Measurements from ENCODE around the gene ZDHHC7.
"Not testable (repeated sequence)": the region's sequence is repeated elsewhere in the genome, so short reads cannot be mapped to it uniquely, and the experiment has no call there.

ZDHHC7 gene

GRCh38 chr16:85010931-85011845, at the start of gene ZDHHC7:
Gene ZDHHC7 (minus strand): TSS chr16:85011535. CDS start chr16:84990618, 20,917 bp downstream.
- peak; percentile 42 for DNase-seq (ENCODE audit: low read depth)

- DNase-seq (ENCODE audit: low read depth): no peak
These were observed 47.6 kb upstream of the ZDHHC7 start for GRCh38 chr16:85058909-85059308.

- no peak for DNase-seq (ENCODE audit: low read depth)
These were observed 46.6 kb upstream of the ZDHHC7 start for GRCh38 chr16:85057948-85058347.

GRCh38 chr16:85057212-85057889, 46.0 kb upstream of the ZDHHC7 start:
- DNase-seq (ENCODE audit: low read depth): no peak

GRCh38 chr16:85056211-85056748, 44.9 kb upstream of the ZDHHC7 start:
- DNase-seq (ENCODE audit: low read depth): no peak

GRCh38 chr16:85055493-85056210, 44.3 kb upstream of the ZDHHC7 start:
- DNase-seq (ENCODE audit: low read depth): peak; percentile 21

- DNase-seq (ENCODE audit: low read depth): no peak
These were observed 43.7 kb upstream of the ZDHHC7 start for GRCh38 chr16:85054948-85055492.

- DNase-seq (ENCODE audit: low read depth): not testable (repeated sequence)
These were observed 43.0 kb upstream of the ZDHHC7 start for GRCh38 chr16:85054321-85054720.

GRCh38 chr16:85052536-85052935, 41.2 kb upstream of the ZDHHC7 start:
- no peak for DNase-seq (ENCODE audit: low read depth)

GRCh38 chr16:85051683-85052082, 40.3 kb upstream of the ZDHHC7 start:
- no peak for DNase-seq (ENCODE audit: low read depth)

GRCh38 chr16:85051067-85051581, 39.8 kb upstream of the ZDHHC7 start:
- no peak for DNase-seq (ENCODE audit: low read depth)

- DNase-seq (ENCODE audit: low read depth): no peak
These were observed 38.5 kb upstream of the ZDHHC7 start for GRCh38 chr16:85049706-85050305.

GRCh38 chr16:85048921-85049562, 37.7 kb upstream of the ZDHHC7 start:
- no peak for DNase-seq (ENCODE audit: low read depth)

GRCh38 chr16:85047867-85048455, 36.6 kb upstream of the ZDHHC7 start:
- no peak for DNase-seq (ENCODE audit: low read depth)

GRCh38 chr16:85046931-85047866, 35.9 kb upstream of the ZDHHC7 start:
- DNase-seq (ENCODE audit: low read depth): no peak

- no peak for DNase-seq (ENCODE audit: low read depth)
These were observed 35.2 kb upstream of the ZDHHC7 start for GRCh38 chr16:85046472-85046916.

GRCh38 chr16:85045641-85046471, 34.5 kb upstream of the ZDHHC7 start:
- DNase-seq (ENCODE audit: low read depth): no peak

- no peak for DNase-seq (ENCODE audit: low read depth)
These were observed 33.7 kb upstream of the ZDHHC7 start for GRCh38 chr16:85045077-85045476.

Data from GM04503 (cell line).